ENCODE results near the gene NETO2. TPM values are rescaled to one million over a fixed set of nuclear protein-coding genes. Genes with fewer than 3 reads are reported as not detected.

The NETO2 gene
- total and polyA plus RNA-seq, 4 donors = 0.20 to 1.6 (median 0.37) TPM

Other genes starting within 250 kb of the NETO2 start
- 10 to 100 TPM; 22.7 to 32.8 TPM for gene DNAJA2, start 170.3 kb downstream of the NETO2 start, total RNA-seq
- 10 to 100 TPM; 23.9 to 27.1 TPM for gene DNAJA2, start 170.3 kb downstream of the NETO2 start, polyA plus RNA-seq